Loucy (cell line): ENCODE results near the gene CXCL12.
A peak's percentile ranks its signal among the peaks of the same experiment; 100 is the strongest.

Experiments
- H2AFZ ChIP-seq: fragments of 200-600 bp; sonication (generic); 2 replicates; pipeline ENCODE4 v1.6.0; 2016; ENCODE audit warnings: antibody characterized with exemption, mild to moderate bottlenecking, low read length, moderate library complexity
- H3F3A ChIP-seq: fragments of 200-600 bp; 2 replicates; pipeline ENCODE4 v1.6.0; 2016; ENCODE audit warnings: antibody characterized with exemption, low read depth, mild to moderate bottlenecking
- H3K27me3 ChIP-seq: fragments of 200-600 bp; sonication (generic); 2 replicates; pipeline ENCODE4 v1.6.1; 2014; ENCODE audit warnings: low read length, mild to moderate bottlenecking; ENCODE audit not compliant: insufficient read depth, poor library complexity, severe bottlenecking
- H3K36me3 ChIP-seq: fragments of 200-600 bp; sonication (generic); 2 replicates; pipeline ENCODE4 v1.6.1; 2016; ENCODE audit warnings: low read length; ENCODE audit not compliant: insufficient read depth
- H3K4me1 ChIP-seq: fragments of 200-600 bp; sonication (generic); 2 replicates; pipeline ENCODE4 v1.5.1; 2014; ENCODE audit warnings: low read length, mild to moderate bottlenecking; ENCODE audit not compliant: insufficient read depth, poor library complexity, severe bottlenecking
- H3K4me2 ChIP-seq: fragments of 200-600 bp; sonication (generic); 2 replicates; pipeline ENCODE4 v1.6.0; 2014; ENCODE audit warnings: antibody characterized with exemption, low read length, low read depth, mild to moderate bottlenecking; ENCODE audit not compliant: poor library complexity, severe bottlenecking
- H3K4me3 ChIP-seq: fragments of 200-600 bp; sonication (generic); 2 replicates; pipeline ENCODE4 v1.5.1; 2014; ENCODE audit warnings: low read length, mild to moderate bottlenecking, mixed read lengths; ENCODE audit not compliant: poor library complexity, severe bottlenecking
- H3K79me2 ChIP-seq: fragments of 200-600 bp; sonication (generic); 2 replicates; pipeline ENCODE4 v1.6.1; 2014; ENCODE audit warnings: low read length; ENCODE audit not compliant: insufficient read depth
- H3K9ac ChIP-seq: fragments of 200-600 bp; sonication (generic); 2 replicates; pipeline ENCODE4 v1.6.0; 2014; ENCODE audit warnings: mild to moderate bottlenecking, low read depth, low read length, moderate library complexity; ENCODE audit not compliant: poor library complexity, severe bottlenecking
- H3K9me2 ChIP-seq: fragments of 200-600 bp; sonication (generic); replicated peaks from 2 replicates; pipeline ENCODE4 v1.6.1; 2016; ENCODE audit warnings: low read depth, low read length, mixed read lengths
- H3K9me3 ChIP-seq: fragments of 200-600 bp; sonication (generic); 2 replicates; pipeline ENCODE4 v1.6.1; 2014; ENCODE audit warnings: mild to moderate bottlenecking, antibody characterized with exemption, low read length, low read depth; ENCODE audit not compliant: insufficient read depth
- H4K20me1 ChIP-seq: fragments of 200-600 bp; sonication (generic); 2 replicates; pipeline ENCODE4 v1.6.0; 2014; ENCODE audit warnings: antibody characterized with exemption, low read length, mild to moderate bottlenecking; ENCODE audit not compliant: insufficient read depth, poor library complexity, severe bottlenecking
- CTCF ChIP-seq: fragments of 200-600 bp; sonication (generic); conservative IDR thresholded peaks from 2 replicates; pipeline ENCODE4 v1.5.1; 2014; ENCODE audit warnings: mild to moderate bottlenecking, antibody characterized with exemption, low read length
- EZH2phosphoT487 ChIP-seq: fragments of 200-600 bp; IDR thresholded peaks from 2 replicates; pipeline ENCODE4 v1.6.1; 2018; ENCODE audit warnings: antibody characterized with exemption, mild to moderate bottlenecking, moderate library complexity, borderline replicate concordance

The CXCL12 gene

GRCh38 chr10:44419790-44420549 is 35.1 kb upstream of the CXCL12 start:
- H3K9me2 ChIP-seq, result no peaks in the 10 kb centered on the region
- H3K9me3 ChIP-seq, result no peaks in the 10 kb centered on the region; the same call in 1 of the 2 replicates
- no peak overlapping the region for H3K9ac ChIP-seq
- no peaks in the 10 kb centered on the region for H3F3A ChIP-seq
- H3K4me3 ChIP-seq, result peak overlapping the region; percentile 2
- peaks cover 15% of the 10 kb centered on the region for H3K4me1 ChIP-seq
- peak overlapping the region; percentile 18; the same call in 1 of the 2 replicates for H2AFZ ChIP-seq
- peak overlapping the region; percentile 47 for H3K4me2 ChIP-seq
- no peaks in the 10 kb centered on the region for H4K20me1 ChIP-seq
- TF ChIP-seq EZH2phosphoT487 (no peak), CTCF (no peak)
- no peaks in the 10 kb centered on the region for H3K27me3 ChIP-seq
- no peaks in the 10 kb centered on the region for H3K36me3 ChIP-seq
- H3K79me2 ChIP-seq, result no peaks in the 10 kb centered on the region

GRCh38 chr10:44418637-44419036 is 33.7 kb upstream of the CXCL12 start:
- Histone ChIP-seq H3F3A (no peaks in the 10 kb centered on the region), H4K20me1 (no peaks in the 10 kb centered on the region), H3K9ac (no peak overlapping the region), H3K4me2 (no peak overlapping the region), H3K9me3 (no peaks in the 10 kb centered on the region; the same call in 1 of the 2 replicates), H3K4me1 (peaks cover 15% of the 10 kb centered on the region), H2AFZ (no peak overlapping the region), H3K79me2 (no peaks in the 10 kb centered on the region), H3K27me3 (no peaks in the 10 kb centered on the region), H3K36me3 (no peaks in the 10 kb centered on the region), H3K4me3 (no peak overlapping the region), H3K9me2 (no peaks in the 10 kb centered on the region)
- TF ChIP-seq CTCF (no peak), EZH2phosphoT487 (no peak)

- no peak overlapping the region for H3K9ac ChIP-seq
- no peaks in the 10 kb centered on the region for H3K9me2 ChIP-seq
- no peaks in the 10 kb centered on the region for H3F3A ChIP-seq
- H3K4me2 ChIP-seq, result no peak overlapping the region
- no peak overlapping the region for H2AFZ ChIP-seq
- H3K4me1 ChIP-seq, result peaks cover 15% of the 10 kb centered on the region
- H3K9me3 ChIP-seq, result no peaks in the 10 kb centered on the region; the same call in 1 of the 2 replicates
- no peaks in the 10 kb centered on the region for H3K36me3 ChIP-seq
- no peak overlapping the region for H3K4me3 ChIP-seq
- H3K79me2 ChIP-seq, result no peaks in the 10 kb centered on the region
- H3K27me3 ChIP-seq, result no peaks in the 10 kb centered on the region
- no peaks in the 10 kb centered on the region for H4K20me1 ChIP-seq
- TF ChIP-seq CTCF (no peak), EZH2phosphoT487 (no peak)
Observed at GRCh38 chr10:44417761-44418160, 32.9 kb upstream of the CXCL12 start.
